SU-DHL-6 (cell line): ENCODE results near the gene SLC38A1.

Experiments
- H2AFZ ChIP-seq: fragments of 200-600 bp; sonication (generic); 2 replicates; pipeline ENCODE4 v1.6.1; 2014; ENCODE audit warnings: low read depth, mild to moderate bottlenecking, moderate library complexity, mixed read lengths, antibody characterized with exemption, low read length; ENCODE audit not compliant: severe bottlenecking
- H3F3A ChIP-seq: fragments of 200-600 bp; shearing (Covaris generic); 2 replicates; pipeline ENCODE4 v1.6.0; 2016; ENCODE audit warnings: antibody characterized with exemption, mild to moderate bottlenecking; ENCODE audit not compliant: insufficient read depth
- H3K27ac ChIP-seq: fragments of 200-600 bp; sonication (generic); 2 replicates; pipeline ENCODE4 v1.5.1; 2016; ENCODE audit warnings: low read depth, mild to moderate bottlenecking, low read length, moderate library complexity, mixed read lengths
- H3K27me3 ChIP-seq: fragments of 200-600 bp; sonication (generic), shearing (Covaris generic); 2 replicates; pipeline ENCODE4 v1.6.0; 2014; ENCODE audit warnings: mild to moderate bottlenecking, low read length
- H3K36me3 ChIP-seq: fragments of 200-600 bp; sonication (generic); 2 replicates; pipeline ENCODE4 v1.6.1; 2014; ENCODE audit warnings: mild to moderate bottlenecking, low read length, mixed read lengths
- H3K4me2 ChIP-seq: fragments of 300-600, 200-600 bp; shearing (Covaris generic), sonication (generic); 2 replicates; pipeline ENCODE4 v1.6.0; 2014; ENCODE audit warnings: low read length, low read depth, mild to moderate bottlenecking; ENCODE audit not compliant: poor library complexity, severe bottlenecking
- H3K4me3 ChIP-seq: fragments of 200-600 bp; sonication (generic); 2 replicates; pipeline ENCODE4 v1.5.1; 2014; ENCODE audit warnings: antibody characterized with exemption, low read length, mild to moderate bottlenecking, mixed read lengths; ENCODE audit not compliant: insufficient read depth, poor library complexity, severe bottlenecking
- H3K79me2 ChIP-seq: fragments of 200-600 bp; sonication (generic); 2 replicates; pipeline ENCODE4 v1.6.1; 2014; ENCODE audit warnings: mild to moderate bottlenecking, low read length, moderate library complexity; ENCODE audit not compliant: insufficient read depth
- H3K9ac ChIP-seq: fragments of 200-600 bp; sonication (generic); 2 replicates; pipeline ENCODE4 v1.7.0; 2014; ENCODE audit warnings: mild to moderate bottlenecking, low read length
- H3K9me2 ChIP-seq: fragments of 200-600 bp; sonication (generic); replicated peaks from 2 replicates; pipeline ENCODE4 v1.6.1; 2014; ENCODE audit warnings: low read length; ENCODE audit not compliant: insufficient read depth
- H3K9me3 ChIP-seq: fragments of 200-600 bp; sonication (generic); 2 replicates; pipeline ENCODE4 v1.6.1; 2014; ENCODE audit warnings: low read length, mixed read lengths; ENCODE audit not compliant: insufficient read depth
- H4K20me1 ChIP-seq: fragments of 200-600 bp; sonication (generic); 2 replicates; pipeline ENCODE4 v1.6.1; 2014; ENCODE audit warnings: low read depth, mild to moderate bottlenecking, antibody characterized with exemption, low read length, moderate library complexity, mixed read lengths
- EZH2phosphoT487 ChIP-seq: fragments of 200-600 bp; sonication (generic), shearing (Covaris generic); conservative IDR thresholded peaks from 2 replicates; pipeline ENCODE4 v1.6.1; 2018; ENCODE audit warnings: mild to moderate bottlenecking, antibody characterized with exemption, low read length, moderate library complexity, mixed read lengths
- TF ChIP-seq, protein P1 (sequence below): fragments of 200-600 bp; sonication (generic); IDR thresholded peaks from one replicate; pipeline ENCODE4 v1.5.1; 2017; ENCODE audit warnings: antibody characterized with exemption, mild to moderate bottlenecking, low read length, moderate library complexity; ENCODE audit not compliant: insufficient read depth, poor library complexity, severe bottlenecking

SLC38A1 gene

DNA sequence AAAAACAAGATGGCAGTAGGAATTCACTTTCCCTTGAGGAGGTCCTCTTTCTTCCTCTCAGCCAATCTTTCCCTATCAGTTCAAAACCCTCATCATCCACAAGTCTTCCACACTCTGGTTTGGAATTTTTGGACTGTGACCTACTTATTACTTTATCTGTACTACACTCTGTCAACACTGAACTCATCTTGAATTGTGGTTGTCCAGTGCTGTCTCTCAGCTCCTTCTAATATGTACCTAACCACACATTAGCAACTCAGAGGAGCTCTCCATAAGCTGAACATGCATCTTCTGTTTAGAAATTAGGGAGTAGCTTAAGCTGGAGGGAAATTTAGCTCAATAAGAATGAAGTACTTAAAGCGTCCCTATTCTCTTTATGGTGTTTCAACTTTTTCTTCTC, 34.8 kb downstream of the SLC38A1 start:
- no peaks in the 10 kb centered on the region for H3K27me3 ChIP-seq
- H3K9me3 ChIP-seq, result no peaks in the 10 kb centered on the region
- TF ChIP-seq EZH2phosphoT487, result no peak
- TF ChIP-seq, protein P1, sequence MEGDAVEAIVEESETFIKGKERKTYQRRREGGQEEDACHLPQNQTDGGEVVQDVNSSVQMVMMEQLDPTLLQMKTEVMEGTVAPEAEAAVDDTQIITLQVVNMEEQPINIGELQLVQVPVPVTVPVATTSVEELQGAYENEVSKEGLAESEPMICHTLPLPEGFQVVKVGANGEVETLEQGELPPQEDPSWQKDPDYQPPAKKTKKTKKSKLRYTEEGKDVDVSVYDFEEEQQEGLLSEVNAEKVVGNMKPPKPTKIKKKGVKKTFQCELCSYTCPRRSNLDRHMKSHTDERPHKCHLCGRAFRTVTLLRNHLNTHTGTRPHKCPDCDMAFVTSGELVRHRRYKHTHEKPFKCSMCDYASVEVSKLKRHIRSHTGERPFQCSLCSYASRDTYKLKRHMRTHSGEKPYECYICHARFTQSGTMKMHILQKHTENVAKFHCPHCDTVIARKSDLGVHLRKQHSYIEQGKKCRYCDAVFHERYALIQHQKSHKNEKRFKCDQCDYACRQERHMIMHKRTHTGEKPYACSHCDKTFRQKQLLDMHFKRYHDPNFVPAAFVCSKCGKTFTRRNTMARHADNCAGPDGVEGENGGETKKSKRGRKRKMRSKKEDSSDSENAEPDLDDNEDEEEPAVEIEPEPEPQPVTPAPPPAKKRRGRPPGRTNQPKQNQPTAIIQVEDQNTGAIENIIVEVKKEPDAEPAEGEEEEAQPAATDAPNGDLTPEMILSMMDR, result no peak
- no peak overlapping the region for H3K4me2 ChIP-seq
- H3K79me2 ChIP-seq, result peaks cover 82% of the 10 kb centered on the region
- no peaks in the 10 kb centered on the region for H3K9me2 ChIP-seq
- H4K20me1 ChIP-seq, result peaks cover 27% of the 10 kb centered on the region
- no peak overlapping the region for H2AFZ ChIP-seq
- H3K36me3 ChIP-seq, result peaks cover 33% of the 10 kb centered on the region
- no peak overlapping the region for H3K9ac ChIP-seq
- H3K4me3 ChIP-seq, result no peak overlapping the region
- no peak overlapping the region for H3K27ac ChIP-seq
- peaks cover 3% of the 10 kb centered on the region; the same call in 1 of the 2 replicates for H3F3A ChIP-seq

GRCh38 chr12:46233423-46233822, 35.4 kb downstream of the SLC38A1 start:
- H3K27ac ChIP-seq, result no peak overlapping the region
- H3F3A ChIP-seq, result no peaks in the 10 kb centered on the region
- TF ChIP-seq, protein P1, result no peak
- TF ChIP-seq EZH2phosphoT487, result no peak
- no peaks in the 10 kb centered on the region for H3K9me3 ChIP-seq
- no peak overlapping the region for H3K4me3 ChIP-seq
- peaks cover 24% of the 10 kb centered on the region for H4K20me1 ChIP-seq
- peaks cover 34% of the 10 kb centered on the region for H3K36me3 ChIP-seq
- no peaks in the 10 kb centered on the region for H3K27me3 ChIP-seq
- H3K9ac ChIP-seq, result no peak overlapping the region
- no peak overlapping the region for H3K4me2 ChIP-seq
- peaks cover 76% of the 10 kb centered on the region for H3K79me2 ChIP-seq
- H3K9me2 ChIP-seq, result no peaks in the 10 kb centered on the region
- H2AFZ ChIP-seq, result no peak overlapping the region

GRCh38 chr12:46230983-46231382, 37.9 kb downstream of the SLC38A1 start:
- Histone ChIP-seq H3K9me2 (no peaks in the 10 kb centered on the region), H3K36me3 (peaks cover 40% of the 10 kb centered on the region), H3K9ac (no peak overlapping the region), H3K4me3 (no peak overlapping the region), H3K79me2 (peaks cover 66% of the 10 kb centered on the region), H3F3A (0 out of 2 replicates have a peak, but pooled peaks cover 3% of the 10 kb centered on the region), H3K27me3 (no peaks in the 10 kb centered on the region), H3K4me2 (no peak overlapping the region), H2AFZ (no peak overlapping the region), H3K27ac (no peak overlapping the region), H4K20me1 (peaks cover 10% of the 10 kb centered on the region; the same call in 1 of the 2 replicates), H3K9me3 (no peaks in the 10 kb centered on the region)
- TF ChIP-seq, protein P1, result no peak
- no peak for TF ChIP-seq EZH2phosphoT487

DNA sequence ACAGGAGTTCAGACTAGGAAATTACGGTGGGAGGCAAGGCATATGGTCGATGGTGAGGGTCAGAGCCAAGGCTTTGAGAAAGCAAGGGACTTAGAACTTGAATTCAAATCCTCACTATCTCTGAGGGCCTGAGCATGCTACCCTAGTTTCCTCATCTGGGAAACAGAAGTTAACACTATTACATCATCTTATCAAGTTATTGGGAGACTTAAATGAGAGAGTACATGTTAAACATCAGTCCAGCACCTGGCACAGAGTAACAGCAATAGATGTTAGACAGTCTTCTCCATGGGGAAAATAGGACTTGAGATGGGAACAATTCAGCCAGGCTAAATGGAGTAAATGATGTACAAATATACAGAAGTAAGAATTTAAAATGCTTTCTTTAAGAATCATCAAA, 38.5 kb downstream of the SLC38A1 start:
- no peak overlapping the region for H3K9ac ChIP-seq
- peaks cover 10% of the 10 kb centered on the region; the same call in 1 of the 2 replicates for H4K20me1 ChIP-seq
- no peaks in the 10 kb centered on the region for H3K9me3 ChIP-seq
- peaks cover 37% of the 10 kb centered on the region for H3K36me3 ChIP-seq
- H3K4me2 ChIP-seq, result no peak overlapping the region
- TF ChIP-seq, protein P1, result no peak
- no peak for TF ChIP-seq EZH2phosphoT487
- no peak overlapping the region for H2AFZ ChIP-seq
- H3K4me3 ChIP-seq, result no peak overlapping the region
- 0 out of 2 replicates have a peak, but pooled peaks cover 5% of the 10 kb centered on the region for H3F3A ChIP-seq
- H3K27me3 ChIP-seq, result no peaks in the 10 kb centered on the region
- no peak overlapping the region for H3K27ac ChIP-seq
- peaks cover 64% of the 10 kb centered on the region for H3K79me2 ChIP-seq
- no peaks in the 10 kb centered on the region for H3K9me2 ChIP-seq
